ENCODE measurements around the gene IL17REL. TPM values are rescaled to one million over a fixed set of nuclear protein-coding genes. Genes with fewer than 3 reads are reported as not detected.

The IL17REL gene
- total RNA-seq, 1 donor from 2014 or later: 0.17 TPM

GRCh38 chr22:49967706-49968208, 44.8 kb downstream of the IL17REL start:
- H3K27me3 Mint-ChIP-seq (ENCODE audit: low read depth): no peaks in the 10 kb centered on the region
- peaks cover 1% of the 10 kb centered on the region for H3K36me3 Mint-ChIP-seq (ENCODE audit: low read depth)
- TF ChIP-seq CTCF (IDR thresholded peaks at IDR 0.05): no peak
- no peak overlapping the region for H3K4me3 Mint-ChIP-seq (ENCODE audit: unreplicated experiment)
- DNase-seq (ENCODE audit: low spot score): peak; percentile 82
- H3K4me1 Mint-ChIP-seq (ENCODE audit: low read depth): peaks cover 18% of the 10 kb centered on the region
- H3K9me3 Mint-ChIP-seq (ENCODE audit: low read depth): no peaks in the 10 kb centered on the region
- H3K27ac Mint-ChIP-seq (ENCODE audit: unreplicated experiment): peak overlapping the region; percentile 12

- Mint-ChIP-seq H3K27ac (ENCODE audit: unreplicated experiment) (no peak overlapping the region), H3K4me1 (ENCODE audit: low read depth) (peaks cover 18% of the 10 kb centered on the region), H3K36me3 (ENCODE audit: low read depth) (peaks cover 1% of the 10 kb centered on the region), H3K9me3 (ENCODE audit: low read depth) (no peaks in the 10 kb centered on the region), H3K27me3 (ENCODE audit: low read depth) (no peaks in the 10 kb centered on the region), H3K4me3 (ENCODE audit: unreplicated experiment) (no peak overlapping the region)
- DNase-seq (ENCODE audit: low spot score): peak; percentile 88
- TF ChIP-seq CTCF (IDR thresholded peaks at IDR 0.05): no peak
Observed at GRCh38 chr22:49966774-49967705, 45.5 kb downstream of the IL17REL start.

- H3K36me3 Mint-ChIP-seq (ENCODE audit: low read depth): peaks cover 1% of the 10 kb centered on the region
- H3K9me3 Mint-ChIP-seq (ENCODE audit: low read depth): no peaks in the 10 kb centered on the region
- no peak overlapping the region for H3K27ac Mint-ChIP-seq (ENCODE audit: unreplicated experiment)
- TF ChIP-seq CTCF (IDR thresholded peaks at IDR 0.05): no peak
- H3K4me3 Mint-ChIP-seq (ENCODE audit: unreplicated experiment): no peak overlapping the region
- H3K4me1 Mint-ChIP-seq (ENCODE audit: low read depth): peaks cover 18% of the 10 kb centered on the region
- no peaks in the 10 kb centered on the region for H3K27me3 Mint-ChIP-seq (ENCODE audit: low read depth)
- peak; percentile 90 for DNase-seq (ENCODE audit: low spot score)
Observed at GRCh38 chr22:49966041-49966773, 46.4 kb downstream of the IL17REL start.

- TF ChIP-seq CTCF (IDR thresholded peaks at IDR 0.05): no peak
- Mint-ChIP-seq H3K36me3 (ENCODE audit: low read depth) (peaks cover 1% of the 10 kb centered on the region), H3K4me3 (ENCODE audit: unreplicated experiment) (no peak overlapping the region), H3K27me3 (ENCODE audit: low read depth) (no peaks in the 10 kb centered on the region), H3K27ac (ENCODE audit: unreplicated experiment) (no peak overlapping the region), H3K4me1 (ENCODE audit: low read depth) (peaks cover 10% of the 10 kb centered on the region), H3K9me3 (ENCODE audit: low read depth) (no peaks in the 10 kb centered on the region)
- DNase-seq (ENCODE audit: low spot score): peak; percentile 76
Observed at GRCh38 chr22:49965091-49966040, 47.2 kb downstream of the IL17REL start.
